Measurements from ENCODE around the gene PVALB.

PVALB gene

DNA sequence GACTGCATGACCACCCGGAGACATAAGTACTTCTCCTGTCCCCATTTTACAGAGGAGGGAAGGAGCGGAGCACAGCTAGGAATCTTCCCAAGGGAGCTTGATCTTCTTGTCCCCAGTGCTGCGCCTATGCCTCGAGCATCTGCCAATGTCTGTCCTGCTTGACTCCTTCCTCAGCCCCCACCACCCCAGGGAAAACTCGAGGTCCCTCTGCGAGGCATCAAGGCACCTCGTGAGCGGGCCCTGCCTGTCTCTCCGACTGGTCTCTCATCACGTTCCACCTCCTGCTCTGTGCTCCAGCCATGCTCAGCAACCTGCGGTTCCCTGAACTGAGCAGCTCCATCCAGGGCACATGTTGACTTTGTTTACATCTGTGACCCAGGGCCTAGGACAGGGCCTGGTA, 46.4 kb upstream of the PVALB start:
- Histone ChIP-seq H4K12ac (ENCODE audit: low read depth, low read length) (no peak overlapping the region), H3K9ac (ENCODE audit: low read length) (no peak overlapping the region), H4K91ac (ENCODE audit: low read depth, low read length) (no peak overlapping the region), H2AFZ (ENCODE audit: insufficient read depth, low read length, poor library complexity) (no peak overlapping the region), H3K27me3 (ENCODE audit: insufficient read depth, low read length) (no peaks in the 10 kb centered on the region), H2BK120ac (ENCODE audit: insufficient read depth, low read length, poor library complexity) (no peak overlapping the region), H3K27ac (ENCODE audit: low read depth, low read length) (no peak overlapping the region), H4K8ac (ENCODE audit: low read depth, low read length) (no peak overlapping the region), H3K9me3 (ENCODE audit: insufficient read depth, low read depth, low read length) (peaks cover 4% of the 10 kb centered on the region), H3K4me1 (ENCODE audit: control insufficient read depth in 1 of 2, insufficient read depth in 2 of 2, low read length in 2 of 2) (no peaks in the 10 kb centered on the region), H3K79me1 (ENCODE audit: low read length) (no peaks in the 10 kb centered on the region), H2BK5ac (ENCODE audit: low read depth, low read length, poor library complexity) (no peak overlapping the region), H3K79me2 (ENCODE audit: control insufficient read depth, insufficient read depth, low read length, poor library complexity) (no peaks in the 10 kb centered on the region), H2BK12ac (ENCODE audit: low read length) (no peak overlapping the region), H3K4ac (ENCODE audit: low read depth, low read length) (no peak overlapping the region), H3K18ac (ENCODE audit: low read length) (no peak overlapping the region), H2AK5ac (ENCODE audit: low read length) (no peak overlapping the region), H3K14ac (ENCODE audit: low read length) (no peak overlapping the region), H3K4me2 (ENCODE audit: low read length) (no peak overlapping the region), H3K36me3 (ENCODE audit: control insufficient read depth in 1 of 2, insufficient read depth in 2 of 2, low read length in 2 of 2) (no peaks in the 10 kb centered on the region), H3K23ac (ENCODE audit: low read length) (no peak overlapping the region), H3K4me3 (ENCODE audit: low read depth, low read length) (no peak overlapping the region)
- WGBS (ENCODE audit: extremely low coverage, insufficient coverage, insufficient read length), result no CpG with 5 or more reads among the region's 11 CpGs
- no peak for DNase-seq

DNA sequence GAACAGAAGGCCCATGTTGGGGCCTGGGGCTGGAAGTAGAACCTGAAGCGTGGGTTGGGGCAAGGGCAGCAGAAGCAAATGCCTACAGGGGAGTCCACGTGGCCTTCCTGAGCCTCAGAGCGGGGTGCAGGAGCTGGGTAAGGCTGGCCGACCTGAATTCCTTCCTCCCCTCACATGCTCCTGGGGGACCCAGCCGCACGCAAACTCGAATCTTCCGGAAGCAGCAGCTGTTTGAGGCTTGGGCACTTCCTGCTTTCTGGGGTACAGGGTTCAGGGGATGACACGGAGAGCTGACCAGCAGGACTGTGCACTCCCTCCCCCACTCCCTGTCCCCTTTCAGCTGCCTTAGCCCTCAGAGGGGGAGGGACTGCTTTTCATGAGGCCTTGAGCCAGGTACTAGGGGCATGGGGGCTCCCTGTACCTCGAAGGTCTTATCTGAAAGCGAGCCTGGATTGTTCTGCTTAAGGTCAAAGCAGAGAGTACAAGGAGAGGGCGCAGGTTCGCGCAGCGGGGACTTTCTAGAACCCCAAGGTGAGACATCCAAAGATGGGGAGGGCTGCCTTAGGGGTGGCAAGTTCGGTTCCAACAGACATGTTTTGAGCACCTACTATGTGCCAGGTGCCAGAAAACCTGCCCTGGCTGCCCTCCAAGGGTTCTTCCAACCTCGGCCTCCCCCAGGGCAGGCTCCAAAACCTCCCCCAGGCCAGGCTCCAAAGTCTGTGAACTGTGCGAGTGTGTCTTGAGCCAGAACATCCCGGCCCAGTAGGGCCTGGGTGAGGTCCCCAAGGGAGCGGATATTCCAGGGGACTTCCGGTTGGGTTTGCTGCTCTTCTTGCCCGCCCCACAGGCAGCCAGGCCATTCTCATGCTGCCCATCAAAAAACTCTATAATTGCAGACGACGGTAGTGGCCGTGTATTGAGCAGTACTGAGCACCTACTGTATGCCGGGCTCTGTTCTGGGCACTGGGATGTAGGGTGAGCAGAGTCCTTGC, 45.7 kb upstream of the PVALB start:
- Histone ChIP-seq H3K9me3 (ENCODE audit: insufficient read depth, low read depth, low read length) (peaks cover 4% of the 10 kb centered on the region), H4K12ac (ENCODE audit: low read depth, low read length) (no peak overlapping the region), H3K4ac (ENCODE audit: low read depth, low read length) (no peak overlapping the region), H3K4me3 (ENCODE audit: low read depth, low read length) (no peak overlapping the region), H2AK5ac (ENCODE audit: low read length) (no peak overlapping the region), H3K23ac (ENCODE audit: low read length) (no peak overlapping the region), H3K36me3 (ENCODE audit: control insufficient read depth in 1 of 2, insufficient read depth in 2 of 2, low read length in 2 of 2) (no peaks in the 10 kb centered on the region), H2AFZ (ENCODE audit: insufficient read depth, low read length, poor library complexity) (no peak overlapping the region), H3K79me1 (ENCODE audit: low read length) (no peaks in the 10 kb centered on the region), H3K4me1 (ENCODE audit: control insufficient read depth in 1 of 2, insufficient read depth in 2 of 2, low read length in 2 of 2) (no peaks in the 10 kb centered on the region), H4K8ac (ENCODE audit: low read depth, low read length) (no peak overlapping the region), H4K91ac (ENCODE audit: low read depth, low read length) (no peak overlapping the region), H3K27ac (ENCODE audit: low read depth, low read length) (no peak overlapping the region), H2BK5ac (ENCODE audit: low read depth, low read length, poor library complexity) (no peak overlapping the region), H3K27me3 (ENCODE audit: insufficient read depth, low read length) (no peaks in the 10 kb centered on the region), H2BK12ac (ENCODE audit: low read length) (no peak overlapping the region), H3K14ac (ENCODE audit: low read length) (peak overlapping the region; percentile 16), H2BK120ac (ENCODE audit: insufficient read depth, low read length, poor library complexity) (no peak overlapping the region), H3K9ac (ENCODE audit: low read length) (no peak overlapping the region), H3K79me2 (ENCODE audit: control insufficient read depth, insufficient read depth, low read length, poor library complexity) (no peaks in the 10 kb centered on the region), H3K18ac (ENCODE audit: low read length) (no peak overlapping the region), H3K4me2 (ENCODE audit: low read length) (no peak overlapping the region)
- no CpG with 5 or more reads among the region's 26 CpGs for WGBS (ENCODE audit: extremely low coverage, insufficient coverage, insufficient read length)
- DNase-seq, result no peak

DNA sequence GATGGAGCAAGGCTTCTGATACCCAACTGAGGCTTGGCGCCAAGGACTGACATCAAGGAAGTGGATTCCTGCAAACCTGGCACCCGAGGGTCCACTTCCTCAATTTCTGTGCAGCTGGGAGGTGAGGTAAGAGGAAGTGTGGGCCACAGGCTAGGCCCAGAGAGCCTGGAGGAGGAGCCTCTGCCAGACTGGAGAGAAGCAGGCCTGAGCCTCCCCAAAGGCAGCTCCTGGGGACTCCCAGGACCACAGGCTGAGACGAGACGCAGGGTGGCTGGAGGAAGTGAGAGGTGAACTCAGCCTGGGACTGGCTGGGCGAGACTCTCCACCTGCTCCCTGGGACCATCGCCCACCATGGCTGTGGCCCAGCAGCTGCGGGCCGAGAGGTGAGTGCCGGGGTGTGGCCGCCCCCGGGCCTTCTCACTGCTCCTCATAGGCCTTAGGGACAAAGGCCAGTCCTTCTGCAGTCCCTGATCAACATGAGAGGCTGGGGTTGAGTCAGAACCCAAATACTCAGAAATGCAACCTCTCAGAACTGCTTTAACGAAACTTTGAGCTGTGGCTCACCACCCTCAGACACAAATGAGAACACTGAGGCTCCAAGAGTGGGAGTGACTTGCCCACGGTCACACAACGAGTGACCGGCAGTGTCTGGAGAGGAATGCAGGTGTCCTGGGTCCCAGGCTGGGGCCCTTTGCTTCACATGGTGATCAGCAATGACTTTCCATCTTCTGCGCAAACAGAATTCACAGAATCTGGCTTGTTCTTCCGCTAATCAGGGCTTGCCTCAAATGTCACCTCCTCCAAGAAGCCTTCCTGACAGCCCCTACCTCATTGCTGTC, 44.2 kb upstream of the PVALB start, which contains the start of gene NCF4:
TSS of gene NCF4 (plus strand) at position 186 of the 839 bp plus-strand sequence. CDS start at position 352, 166 bp downstream.
- Histone ChIP-seq H3K27me3 (ENCODE audit: insufficient read depth, low read length) (no peaks in the 10 kb centered on the region), H3K4me3 (ENCODE audit: low read depth, low read length) (no peak within 1 kb of the TSS), H4K12ac (ENCODE audit: low read depth, low read length) (no peak within 1 kb of the TSS), H3K23ac (ENCODE audit: low read length) (no peak within 1 kb of the TSS), H4K91ac (ENCODE audit: low read depth, low read length) (no peak within 1 kb of the TSS), H4K8ac (ENCODE audit: low read depth, low read length) (no peak within 1 kb of the TSS), H3K4me1 (ENCODE audit: control insufficient read depth in 1 of 2, insufficient read depth in 2 of 2, low read length in 2 of 2) (no peaks in the 10 kb centered on the region), H3K79me1 (ENCODE audit: low read length) (no peaks in the 10 kb centered on the region), H3K4ac (ENCODE audit: low read depth, low read length) (no peak within 1 kb of the TSS), H3K27ac (ENCODE audit: low read depth, low read length) (no peak within 1 kb of the TSS), H3K79me2 (ENCODE audit: control insufficient read depth, insufficient read depth, low read length, poor library complexity) (no peaks in the 10 kb centered on the region), H3K36me3 (ENCODE audit: control insufficient read depth in 1 of 2, insufficient read depth in 2 of 2, low read length in 2 of 2) (no peaks in the 10 kb centered on the region), H2BK5ac (ENCODE audit: low read depth, low read length, poor library complexity) (no peak within 1 kb of the TSS), H3K14ac (ENCODE audit: low read length) (no peak within 1 kb of the TSS), H2AFZ (ENCODE audit: insufficient read depth, low read length, poor library complexity) (no peak within 1 kb of the TSS), H3K18ac (ENCODE audit: low read length) (no peak within 1 kb of the TSS), H2AK5ac (ENCODE audit: low read length) (no peak within 1 kb of the TSS), H3K9me3 (ENCODE audit: insufficient read depth, low read depth, low read length) (peaks cover 4% of the 10 kb centered on the region), H3K9ac (ENCODE audit: low read length) (no peak within 1 kb of the TSS), H2BK12ac (ENCODE audit: low read length) (no peak within 1 kb of the TSS), H3K4me2 (ENCODE audit: low read length) (no peak within 1 kb of the TSS), H2BK120ac (ENCODE audit: insufficient read depth, low read length, poor library complexity) (no peak within 1 kb of the TSS)
- peak; percentile 47 to 55 for DNase-seq
- no CpG with 5 or more reads among the region's 17 CpGs for WGBS (ENCODE audit: extremely low coverage, insufficient coverage, insufficient read length)

DNA sequence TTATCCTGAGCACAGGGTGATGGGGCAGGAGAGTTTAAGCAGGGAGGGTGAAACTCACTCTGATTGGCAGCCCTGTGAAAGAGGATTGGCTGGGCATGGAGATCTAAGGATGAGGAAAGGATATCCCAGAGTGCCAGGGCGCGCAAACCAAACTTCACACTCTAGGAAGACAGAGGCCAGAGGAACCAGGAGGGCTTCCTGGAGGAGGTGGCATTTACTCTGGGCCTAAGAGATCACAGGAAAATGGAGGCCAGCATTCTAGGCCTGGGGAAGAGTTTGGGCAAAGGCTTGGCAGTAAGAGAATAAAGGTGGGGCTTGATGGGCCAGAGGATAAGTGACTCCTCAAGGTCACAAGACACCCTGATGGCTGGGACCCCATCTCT, 43.6 kb upstream of the PVALB start:
- Histone ChIP-seq H3K9me3 (ENCODE audit: insufficient read depth, low read depth, low read length) (peaks cover 4% of the 10 kb centered on the region), H3K36me3 (ENCODE audit: control insufficient read depth in 1 of 2, insufficient read depth in 2 of 2, low read length in 2 of 2) (no peaks in the 10 kb centered on the region), H3K27me3 (ENCODE audit: insufficient read depth, low read length) (no peaks in the 10 kb centered on the region), H2AFZ (ENCODE audit: insufficient read depth, low read length, poor library complexity) (no peak overlapping the region), H3K4me3 (ENCODE audit: low read depth, low read length) (no peak overlapping the region), H3K9ac (ENCODE audit: low read length) (no peak overlapping the region), H3K79me2 (ENCODE audit: control insufficient read depth, insufficient read depth, low read length, poor library complexity) (no peaks in the 10 kb centered on the region), H3K23ac (ENCODE audit: low read length) (no peak overlapping the region), H2AK5ac (ENCODE audit: low read length) (no peak overlapping the region), H4K12ac (ENCODE audit: low read depth, low read length) (no peak overlapping the region), H2BK12ac (ENCODE audit: low read length) (no peak overlapping the region), H3K4ac (ENCODE audit: low read depth, low read length) (no peak overlapping the region), H3K4me1 (ENCODE audit: control insufficient read depth in 1 of 2, insufficient read depth in 2 of 2, low read length in 2 of 2) (no peaks in the 10 kb centered on the region), H3K18ac (ENCODE audit: low read length) (no peak overlapping the region), H3K27ac (ENCODE audit: low read depth, low read length) (no peak overlapping the region), H3K4me2 (ENCODE audit: low read length) (no peak overlapping the region), H2BK120ac (ENCODE audit: insufficient read depth, low read length, poor library complexity) (no peak overlapping the region), H2BK5ac (ENCODE audit: low read depth, low read length, poor library complexity) (no peak overlapping the region), H4K8ac (ENCODE audit: low read depth, low read length) (no peak overlapping the region), H3K79me1 (ENCODE audit: low read length) (no peaks in the 10 kb centered on the region), H3K14ac (ENCODE audit: low read length) (no peak overlapping the region), H4K91ac (ENCODE audit: low read depth, low read length) (no peak overlapping the region)
- DNase-seq, result no peak
- no CpG with 5 or more reads among the region's 2 CpGs for WGBS (ENCODE audit: extremely low coverage, insufficient coverage, insufficient read length)

All from trophoblast cell (in vitro differentiated cells and primary cell).